ENCODE measurements around the gene ABHD8.

ABHD8 gene

DNA sequence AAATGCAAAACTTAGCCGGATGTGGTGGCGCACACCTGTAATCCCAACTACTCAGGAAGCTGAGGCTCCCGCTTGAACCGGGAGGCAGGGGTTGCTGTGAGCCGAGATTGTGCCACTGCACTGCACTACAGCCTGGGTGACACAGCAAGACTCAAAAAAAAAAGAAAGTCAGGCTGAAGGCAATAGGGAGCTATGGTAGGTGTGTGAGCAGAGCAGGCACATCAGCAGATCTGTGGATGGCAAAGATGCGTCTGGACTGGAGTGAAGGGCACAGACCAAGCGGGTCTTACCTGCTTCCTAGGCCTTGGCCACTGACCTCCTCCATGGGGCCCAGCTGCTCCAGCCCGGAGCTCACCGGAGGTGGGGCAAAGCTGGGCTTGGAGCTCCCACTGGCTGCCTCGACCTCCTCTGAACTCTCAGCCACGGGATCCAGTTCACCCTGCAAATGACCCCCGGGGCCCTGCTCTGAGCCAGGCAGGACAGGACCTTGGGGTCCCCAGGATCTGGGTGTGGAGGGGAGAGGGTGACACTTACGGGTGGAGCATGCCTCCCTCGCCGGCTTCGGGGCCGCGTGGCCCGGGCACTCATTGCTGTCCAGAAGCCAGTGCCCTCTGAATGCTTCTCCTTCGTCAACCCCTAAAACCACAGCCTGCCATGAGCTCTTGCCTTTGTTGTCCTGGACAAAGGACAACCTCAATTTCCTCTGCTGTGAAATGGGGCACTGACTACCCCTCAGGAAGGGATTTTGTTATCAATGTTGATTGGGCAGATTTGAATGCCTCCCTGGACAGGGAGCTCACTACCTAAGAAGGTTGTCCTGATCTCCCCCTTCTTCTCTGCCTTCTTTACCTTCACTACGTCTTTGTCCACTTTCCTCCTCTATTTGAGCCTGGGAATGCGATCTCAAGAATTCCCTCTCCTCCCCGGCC is 39.2 kb downstream of the ABHD8 start:
- DNase-seq = no peak

DNA sequence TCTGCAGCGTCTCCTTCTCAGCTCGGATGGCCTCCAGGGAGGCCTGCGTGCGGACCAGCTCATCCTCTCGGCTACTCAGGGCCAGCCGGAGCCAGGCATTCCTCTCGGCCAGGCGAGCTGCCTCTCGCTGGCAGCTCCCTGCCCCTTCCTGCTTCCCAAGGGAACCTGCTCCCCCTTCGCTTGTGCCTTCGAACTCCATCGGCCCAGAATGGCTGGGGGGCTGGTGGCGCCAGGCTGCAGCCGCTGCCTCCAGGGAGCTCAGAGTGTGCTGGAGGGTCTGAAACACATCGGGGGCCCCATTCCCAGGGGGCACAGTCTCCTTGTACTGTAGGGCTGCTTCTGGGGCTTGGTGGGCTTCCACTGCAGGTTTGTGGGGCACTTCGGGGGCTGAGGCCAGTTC is 40.7 kb downstream of the ABHD8 start:
- no peak for DNase-seq

DNA sequence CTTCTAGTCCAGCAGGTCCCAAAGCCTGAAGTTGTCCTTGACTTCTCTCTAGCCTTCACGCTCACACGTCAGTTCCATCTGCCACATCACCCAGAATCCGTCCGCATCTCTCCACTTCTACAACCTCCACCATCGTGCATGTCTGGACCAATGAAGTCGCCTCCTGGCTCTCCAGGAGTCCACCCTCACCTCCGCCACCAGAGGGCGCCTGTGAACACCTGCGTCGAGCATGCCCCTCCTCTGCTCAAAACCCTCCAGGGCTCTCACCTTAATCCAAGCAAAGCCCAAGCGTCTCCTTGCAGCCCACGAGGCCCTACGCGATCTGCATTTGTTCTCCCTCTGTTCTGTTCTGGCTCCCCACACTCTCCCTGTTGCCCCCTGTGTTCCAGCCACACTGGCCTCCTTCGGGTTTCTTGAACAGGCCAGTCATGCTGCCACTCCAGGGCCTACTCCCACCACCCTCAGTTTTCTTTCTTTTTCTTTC is 42.3 kb downstream of the ABHD8 start:
- DNase-seq = peak; percentile 58 to 59

DNA sequence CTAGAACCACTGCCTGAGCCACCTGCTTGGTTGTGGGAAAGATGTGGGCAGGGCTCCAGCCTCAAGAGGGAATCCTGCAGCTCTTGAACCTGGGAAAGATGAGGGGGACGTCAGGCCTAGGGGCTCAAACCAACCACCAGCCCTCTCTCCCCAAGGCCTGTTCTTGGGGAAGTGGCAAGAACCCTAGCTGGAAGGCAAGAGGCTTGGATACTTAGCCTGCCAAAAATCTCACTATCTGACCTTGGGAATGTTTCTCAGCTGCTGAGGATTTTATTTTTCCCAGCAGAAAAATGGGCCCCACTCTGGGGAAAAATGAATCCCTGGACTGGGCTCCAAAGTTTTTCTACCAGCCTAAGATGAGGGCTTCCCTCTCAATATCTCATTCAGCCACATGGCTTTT is 43.3 kb downstream of the ABHD8 start:
- DNase-seq = no peak

DNA sequence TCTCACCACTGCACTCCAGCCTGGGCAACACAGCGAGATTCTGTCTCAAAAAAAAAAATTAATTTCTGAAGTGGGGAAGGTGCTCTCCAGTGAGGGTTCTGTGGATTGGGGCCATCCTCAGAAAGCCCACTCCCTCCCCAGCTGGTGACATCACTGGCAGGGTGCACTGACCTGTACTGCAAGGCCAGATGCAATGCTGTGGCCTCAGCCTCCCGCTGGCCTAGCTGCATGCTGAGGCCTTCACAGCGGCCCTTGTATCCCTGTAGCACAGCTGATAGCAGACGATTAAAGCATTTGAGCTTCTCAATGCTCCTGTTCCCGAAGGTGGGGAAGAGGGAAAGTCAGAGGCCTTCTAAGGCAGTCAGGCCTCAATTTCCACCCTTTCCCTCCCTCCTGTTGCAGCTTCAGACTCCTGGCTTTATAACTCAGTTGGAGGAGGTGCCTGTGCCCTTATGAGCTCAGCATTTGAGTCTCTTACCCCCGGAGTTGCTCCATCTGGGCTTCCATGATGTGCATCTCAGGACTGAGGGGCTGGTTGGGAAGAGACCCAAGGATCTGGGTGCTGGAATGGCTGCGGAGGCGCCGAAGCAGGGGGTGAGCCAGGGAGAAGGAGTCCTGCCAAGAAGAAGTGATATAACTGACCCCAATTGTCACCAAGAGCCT is 44.0 kb downstream of the ABHD8 start:
- peak in 1 of 2 experiments; percentile 33 for DNase-seq

DNA sequence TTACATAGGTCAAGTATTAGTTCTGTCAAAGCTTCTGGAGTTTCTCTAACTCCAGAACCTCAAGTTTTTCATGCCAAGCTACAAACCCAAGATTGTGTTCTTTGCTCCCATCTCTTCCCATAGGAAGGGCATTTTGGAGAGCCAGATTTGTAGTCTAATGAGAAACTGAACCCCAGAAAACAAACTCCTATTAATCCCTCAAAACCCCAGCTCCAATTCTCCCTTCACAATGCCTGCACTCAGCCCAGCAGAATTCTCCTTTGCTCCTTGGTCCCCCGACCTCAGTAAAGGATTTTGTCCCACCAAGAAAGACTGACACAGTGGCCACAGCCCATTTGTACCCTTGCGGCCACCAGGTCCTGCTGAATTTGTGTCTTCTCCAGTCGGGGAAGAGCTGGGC is 47.1 kb downstream of the ABHD8 start:
- DNase-seq = no peak

DNA sequence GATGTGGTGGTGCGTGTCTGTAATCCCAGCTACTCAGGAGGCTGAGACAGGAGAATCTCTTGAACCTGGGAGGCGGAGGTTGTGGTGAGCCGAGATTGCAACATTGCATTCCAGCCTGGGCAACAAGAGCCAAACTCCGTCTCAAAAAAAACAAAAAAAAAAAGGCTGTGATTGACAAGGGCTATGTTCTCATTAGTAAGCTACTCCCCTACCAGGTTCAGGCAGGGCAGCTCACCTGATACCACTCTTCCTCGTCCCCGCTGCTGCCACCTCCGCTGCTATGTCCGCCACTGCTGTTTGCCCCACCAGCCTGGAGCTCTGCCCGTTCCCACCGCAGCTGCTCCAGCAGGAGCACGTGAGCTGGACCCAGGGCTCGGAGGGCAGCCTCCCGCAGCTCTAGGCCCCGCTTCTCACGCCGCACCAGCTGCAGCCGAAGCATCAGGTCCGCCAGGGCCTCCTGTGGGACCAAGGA is 48.0 kb downstream of the ABHD8 start:
- no peak for DNase-seq

DNA sequence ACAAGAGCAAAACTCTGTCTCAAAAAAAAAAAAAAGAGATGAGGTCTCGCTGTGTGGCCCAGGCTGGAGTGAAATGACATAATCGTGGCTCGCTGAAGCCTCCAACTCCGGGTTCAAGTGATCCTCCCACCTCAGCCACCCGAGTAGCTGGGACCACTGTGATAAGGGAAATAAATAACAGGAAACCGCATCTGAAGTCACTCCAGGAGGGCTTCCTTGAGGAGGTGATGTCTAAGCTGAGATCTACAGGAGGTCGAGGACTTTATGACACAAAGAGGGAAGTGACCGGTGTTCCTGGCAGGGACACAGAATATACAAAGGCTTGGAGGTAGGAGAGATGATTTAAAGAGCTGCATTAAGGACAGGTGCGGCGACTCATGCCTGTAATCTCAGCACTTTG is 48.6 kb downstream of the ABHD8 start:
- DNase-seq = no peak

DNA sequence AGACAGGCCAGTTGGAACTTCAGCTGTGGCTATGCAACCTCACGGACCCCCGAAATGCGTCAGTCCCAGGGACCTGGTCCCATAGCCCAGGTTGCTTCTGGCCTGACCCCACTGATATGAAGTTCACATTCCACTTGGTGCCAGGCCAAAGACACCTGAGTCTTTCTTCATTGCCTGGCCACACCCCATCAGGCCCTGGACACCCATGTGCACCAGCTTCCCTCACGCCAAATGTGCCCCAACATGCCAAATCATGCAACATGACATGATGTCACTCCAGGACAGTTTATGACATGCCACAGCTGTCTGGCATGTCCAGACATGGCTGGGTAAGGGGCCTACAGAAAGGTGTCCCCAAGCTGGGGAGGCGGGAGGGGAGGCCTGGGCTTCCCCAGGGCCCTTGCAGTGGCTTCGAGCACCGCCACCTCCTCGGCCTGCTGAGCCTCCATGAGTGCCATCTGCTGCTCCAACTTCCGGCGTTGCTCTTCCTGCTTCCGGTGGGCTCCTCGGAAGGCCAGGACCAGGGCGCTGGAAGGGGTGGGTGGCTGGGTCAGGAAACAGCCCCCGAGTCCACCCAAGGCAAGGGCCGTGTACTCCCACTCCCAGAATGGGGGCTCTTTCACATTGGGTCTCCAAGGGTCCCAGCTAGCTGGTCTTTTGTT is 53.2 kb downstream of the ABHD8 start:
- DNase-seq = no peak

GRCh38 chr19:17248011-17248776 is 55.0 kb downstream of the ABHD8 start:
- DNase-seq = no peak

DNA sequence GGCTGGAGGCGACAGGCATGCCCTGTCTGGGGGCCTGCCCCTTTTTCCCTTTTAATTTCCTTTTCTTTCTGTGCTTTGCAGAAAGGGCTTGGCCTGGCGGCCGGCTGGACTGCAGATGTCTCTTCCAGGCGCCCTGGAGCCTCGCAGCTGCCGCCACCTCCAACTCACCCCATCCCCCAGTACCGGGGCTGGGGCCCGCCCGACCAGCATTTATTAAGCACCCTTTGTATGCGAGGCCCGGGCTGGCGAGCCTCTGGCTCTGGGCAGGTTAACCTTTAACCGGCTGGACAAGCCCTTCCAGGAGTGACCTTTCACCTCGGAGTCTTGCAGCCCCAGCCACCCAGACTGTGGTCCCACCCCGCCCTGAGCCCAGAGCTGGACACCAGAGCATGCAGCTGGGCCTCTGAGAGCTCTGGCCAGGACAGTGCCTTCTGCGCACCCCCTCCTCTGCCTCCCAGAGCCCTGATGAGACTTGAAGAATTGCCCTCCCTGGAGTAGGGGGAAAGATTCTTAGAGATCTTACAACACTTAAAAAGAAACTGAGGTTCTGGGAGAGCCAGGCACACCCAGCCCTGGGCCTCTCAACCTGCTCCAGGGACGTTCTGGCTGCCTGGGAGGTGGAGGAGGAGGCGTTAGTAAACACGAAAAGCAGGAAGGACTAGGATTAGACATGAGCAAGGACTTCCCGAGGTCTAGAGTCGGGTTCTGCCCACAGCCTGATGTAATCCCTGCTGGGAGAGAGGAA is 56.4 kb downstream of the ABHD8 start:
- DNase-seq = no peak

DNA sequence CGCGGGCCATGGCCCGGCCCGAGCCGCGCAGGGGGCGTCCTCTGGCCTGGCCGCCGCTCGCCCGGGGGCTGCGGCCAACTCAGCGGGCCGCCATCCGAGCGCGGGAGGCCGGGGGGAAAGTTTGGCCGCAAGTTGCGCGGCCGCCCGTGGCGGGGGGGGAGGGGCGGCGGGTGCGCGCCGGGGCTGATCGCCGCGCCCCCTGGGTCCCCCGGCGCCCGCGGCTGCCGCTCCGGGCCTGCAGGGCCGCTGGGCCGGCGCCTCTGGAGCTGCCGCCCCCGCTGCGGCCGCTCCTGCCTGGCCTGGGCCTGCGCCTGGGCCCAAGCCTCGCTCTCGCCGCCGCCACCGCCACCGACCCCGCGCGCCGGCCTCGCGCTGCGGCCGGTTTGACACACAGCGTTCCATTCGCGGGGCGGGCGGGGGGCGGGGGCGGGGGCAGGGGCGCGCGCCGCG is 57.7 kb downstream of the ABHD8 start, which contains the start of gene NR2F6:
NR2F6 (minus strand) TSS at position 385 of the 450 bp plus-strand sequence. CDS start 699 bp downstream, outside the sequence.
- DNase-seq = no peak

- no peak for DNase-seq
These were observed 58.3 kb downstream of the ABHD8 start for GRCh38 chr19:17244618-17245534.

GRCh38 chr19:17243830-17244617 is 59.2 kb downstream of the ABHD8 start:
- DNase-seq = peak; percentile 35 to 50

DNA sequence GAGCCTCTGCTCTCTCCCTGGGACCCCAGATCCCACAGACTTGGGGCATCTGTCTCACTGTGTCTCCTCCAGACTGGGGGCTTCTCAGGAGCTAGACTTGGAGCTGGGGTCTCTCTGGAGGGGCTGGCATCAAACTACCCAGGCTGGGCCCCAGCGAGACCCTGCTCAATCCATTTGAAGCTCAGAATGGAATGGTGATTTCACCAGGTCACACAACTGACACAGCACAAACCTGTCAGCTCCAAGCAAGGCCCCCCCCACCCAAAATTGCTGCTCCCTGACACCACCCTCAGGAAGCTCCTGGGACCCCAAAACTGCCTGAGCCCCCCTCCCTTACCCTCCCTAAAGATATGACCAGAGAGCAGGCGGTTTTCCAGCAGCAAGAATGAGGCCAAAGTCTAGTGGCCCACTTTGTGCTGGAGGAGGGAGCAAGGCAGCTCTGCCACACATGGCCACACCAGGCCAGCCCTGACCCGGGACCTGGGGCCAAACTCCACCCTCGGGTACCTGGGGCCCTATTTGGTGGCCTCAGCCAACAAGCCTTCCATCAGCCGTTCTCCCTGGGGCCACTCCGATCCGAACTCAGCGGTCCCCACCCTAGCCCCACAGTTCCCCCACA is 59.9 kb downstream of the ABHD8 start:
- no peak for DNase-seq

DNA sequence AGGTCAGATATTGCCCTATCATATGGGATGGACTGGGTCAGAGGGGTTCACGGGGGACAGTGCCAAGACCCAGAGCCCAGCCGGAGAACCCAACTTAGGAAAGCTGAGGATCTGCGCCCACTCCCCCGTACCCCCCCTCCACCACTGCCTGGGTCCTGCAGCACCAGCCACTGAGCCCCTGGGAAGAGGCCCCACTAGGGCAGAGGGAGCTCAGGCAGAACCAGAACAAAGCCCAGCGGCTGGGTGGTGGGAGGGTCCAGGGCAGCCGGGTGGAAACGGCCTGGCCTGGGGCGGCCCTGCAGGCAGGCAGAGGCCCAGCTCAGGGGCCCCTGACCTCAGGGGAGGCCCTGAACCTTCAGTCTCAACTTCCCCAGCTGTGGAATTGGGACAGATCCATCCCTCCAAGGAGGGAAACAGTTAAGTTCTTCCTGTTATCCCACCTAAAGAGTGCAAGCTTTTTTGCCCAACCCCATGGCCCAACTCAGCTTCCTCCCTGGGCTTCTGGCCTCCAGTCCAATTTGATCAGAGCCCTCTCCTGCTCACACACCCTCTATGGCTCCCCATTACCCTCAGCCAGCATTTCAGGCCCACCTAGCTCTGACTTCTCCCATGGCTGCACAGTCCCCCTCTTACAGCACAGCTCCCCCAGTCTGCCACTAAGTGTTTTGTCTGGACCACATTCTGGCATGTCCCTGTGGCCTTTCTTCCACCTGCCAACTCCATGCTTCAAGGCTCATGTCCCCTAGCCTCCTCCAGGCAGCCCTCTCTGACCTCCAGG is 60.6 kb downstream of the ABHD8 start:
- no peak for DNase-seq
